ENCODE results near the gene ACOX3. TPM values are rescaled to one million over a fixed set of nuclear protein-coding genes. Genes with fewer than 3 reads are reported as not detected.

ACOX3 gene
- total and polyA plus RNA-seq, 10 of the 15 experiments (the other 5 are each of a cell fraction or from before 2014, with no cell fraction given), result 2.0 to 24.5 (median 14.0) TPM

DNA sequence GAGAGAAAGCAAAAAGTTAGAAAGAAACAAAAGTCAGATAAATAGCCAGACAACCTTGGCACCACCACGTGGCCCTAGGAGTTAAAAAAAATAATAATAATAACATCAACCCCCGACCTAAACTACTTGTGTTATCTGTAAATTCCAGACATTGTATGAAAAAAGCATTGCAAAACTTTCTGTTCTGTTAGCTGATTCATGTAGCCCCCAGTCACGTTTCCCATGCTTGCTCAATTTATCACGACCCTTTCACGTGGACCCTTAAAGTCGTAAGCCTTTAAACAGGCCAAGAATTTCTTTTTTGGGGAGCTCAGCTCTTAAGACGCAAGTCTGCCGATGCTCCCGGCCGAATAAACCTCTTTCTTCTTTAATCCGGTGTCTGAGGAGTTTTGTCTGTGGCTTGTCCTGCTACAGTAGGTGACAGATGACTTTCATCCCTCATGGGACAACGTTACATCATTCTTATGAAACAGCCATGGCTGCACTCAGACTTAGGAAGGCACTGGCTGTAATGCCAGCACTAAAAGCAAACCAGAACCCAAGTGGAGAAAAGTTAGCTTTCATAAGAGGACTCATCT is 520 bp downstream of the ACOX3 start (continued):
- TF ChIP-seq, protein P1, sequence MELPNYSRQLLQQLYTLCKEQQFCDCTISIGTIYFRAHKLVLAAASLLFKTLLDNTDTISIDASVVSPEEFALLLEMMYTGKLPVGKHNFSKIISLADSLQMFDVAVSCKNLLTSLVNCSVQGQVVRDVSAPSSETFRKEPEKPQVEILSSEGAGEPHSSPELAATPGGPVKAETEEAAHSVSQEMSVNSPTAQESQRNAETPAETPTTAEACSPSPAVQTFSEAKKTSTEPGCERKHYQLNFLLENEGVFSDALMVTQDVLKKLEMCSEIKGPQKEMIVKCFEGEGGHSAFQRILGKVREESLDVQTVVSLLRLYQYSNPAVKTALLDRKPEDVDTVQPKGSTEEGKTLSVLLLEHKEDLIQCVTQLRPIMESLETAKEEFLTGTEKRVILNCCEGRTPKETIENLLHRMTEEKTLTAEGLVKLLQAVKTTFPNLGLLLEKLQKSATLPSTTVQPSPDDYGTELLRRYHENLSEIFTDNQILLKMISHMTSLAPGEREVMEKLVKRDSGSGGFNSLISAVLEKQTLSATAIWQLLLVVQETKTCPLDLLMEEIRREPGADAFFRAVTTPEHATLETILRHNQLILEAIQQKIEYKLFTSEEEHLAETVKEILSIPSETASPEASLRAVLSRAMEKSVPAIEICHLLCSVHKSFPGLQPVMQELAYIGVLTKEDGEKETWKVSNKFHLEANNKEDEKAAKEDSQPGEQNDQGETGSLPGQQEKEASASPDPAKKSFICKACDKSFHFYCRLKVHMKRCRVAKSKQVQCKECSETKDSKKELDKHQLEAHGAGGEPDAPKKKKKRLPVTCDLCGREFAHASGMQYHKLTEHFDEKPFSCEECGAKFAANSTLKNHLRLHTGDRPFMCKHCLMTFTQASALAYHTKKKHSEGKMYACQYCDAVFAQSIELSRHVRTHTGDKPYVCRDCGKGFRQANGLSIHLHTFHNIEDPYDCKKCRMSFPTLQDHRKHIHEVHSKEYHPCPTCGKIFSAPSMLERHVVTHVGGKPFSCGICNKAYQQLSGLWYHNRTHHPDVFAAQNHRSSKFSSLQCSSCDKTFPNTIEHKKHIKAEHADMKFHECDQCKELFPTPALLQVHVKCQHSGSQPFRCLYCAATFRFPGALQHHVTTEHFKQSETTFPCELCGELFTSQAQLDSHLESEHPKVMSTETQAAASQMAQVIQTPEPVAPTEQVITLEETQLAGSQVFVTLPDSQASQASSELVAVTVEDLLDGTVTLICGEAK (IDR thresholded peaks at IDR 0.05; ENCODE audit: borderline replicate concordance), result no peak
- TF ChIP-seq FOS (IDR thresholded peaks at IDR 0.05; ENCODE audit: borderline replicate concordance, extremely low read depth, insufficient read length) (no peak), DPF2 (IDR thresholded peaks at IDR 0.05) (no peak), ZNF274 (IDR thresholded peaks at IDR 0.05; ENCODE audit: insufficient read depth, insufficient read length) (no peak), SREBF2 (IDR thresholded peaks at IDR 0.05; ENCODE audit: low read length) (no peak), ZBTB4 (CRISPR knock-in tag; IDR thresholded peaks at IDR 0.05) (no peak)
- TF ChIP-seq, protein P2, sequence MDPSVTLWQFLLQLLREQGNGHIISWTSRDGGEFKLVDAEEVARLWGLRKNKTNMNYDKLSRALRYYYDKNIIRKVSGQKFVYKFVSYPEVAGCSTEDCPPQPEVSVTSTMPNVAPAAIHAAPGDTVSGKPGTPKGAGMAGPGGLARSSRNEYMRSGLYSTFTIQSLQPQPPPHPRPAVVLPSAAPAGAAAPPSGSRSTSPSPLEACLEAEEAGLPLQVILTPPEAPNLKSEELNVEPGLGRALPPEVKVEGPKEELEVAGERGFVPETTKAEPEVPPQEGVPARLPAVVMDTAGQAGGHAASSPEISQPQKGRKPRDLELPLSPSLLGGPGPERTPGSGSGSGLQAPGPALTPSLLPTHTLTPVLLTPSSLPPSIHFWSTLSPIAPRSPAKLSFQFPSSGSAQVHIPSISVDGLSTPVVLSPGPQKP (IDR thresholded peaks at IDR 0.05; ENCODE audit: low read depth, low read length), result no peak
